Stimulated activated CD4-positive, alpha-beta T cell treated with anti-CD3 and anti-CD28 coated beads, Interleukin-15, amount 100 ng/mL, for 1 hour (primary cell): Measurements from ENCODE around the gene RNF225.
"Not testable (repeated sequence)": the region's sequence is repeated elsewhere in the genome, so short reads cannot be mapped to it uniquely, and the experiment has no call there.

Experiments used
- DNase-seq, 2 donors: peaks; one replicate each; pipeline ENCODE4 v3.0.0-alpha.2; 2020; ENCODE audit warnings: low read depth in 1 of 2, low spot score in 1 of 2

The RNF225 gene

DNA sequence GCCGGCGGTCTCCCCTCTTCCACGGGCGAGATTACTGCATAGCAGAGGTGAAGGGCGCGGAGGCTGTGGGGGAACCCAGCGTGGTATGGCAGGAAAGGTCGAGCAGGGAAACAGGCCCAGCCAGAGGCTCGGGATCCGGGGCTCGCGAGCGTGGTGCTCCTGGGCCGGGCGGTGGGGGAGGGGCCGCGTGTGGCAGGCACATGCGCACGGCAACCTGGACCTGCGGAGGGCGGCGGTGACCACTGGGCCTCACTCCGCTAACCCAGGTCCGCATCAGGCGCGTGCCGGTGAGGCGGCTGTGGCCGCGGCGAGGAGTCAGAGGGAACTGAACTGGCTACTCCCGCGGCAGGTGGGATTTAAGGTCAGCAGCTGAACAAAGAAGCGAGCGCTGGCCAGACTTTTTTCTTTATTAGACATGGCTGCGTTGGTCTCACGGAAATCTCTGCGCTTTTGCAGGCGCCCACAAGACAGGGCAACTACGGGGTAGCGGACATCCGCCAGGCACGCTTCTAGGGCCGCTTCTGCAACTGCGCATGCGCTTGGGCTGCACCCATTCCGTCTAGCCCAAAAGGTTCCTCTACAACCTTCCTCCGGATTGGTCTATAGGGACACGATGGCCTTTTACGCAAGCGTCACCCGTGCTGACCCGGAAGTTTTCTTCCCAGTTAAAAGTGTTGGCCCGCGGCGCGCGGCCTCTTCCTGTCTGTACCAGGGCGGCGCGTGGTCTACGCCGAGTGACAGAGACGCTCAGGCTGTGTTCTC lies 8.7 kb upstream of the RNF225 start, which contains the start of gene RPS5:
RPS5 (plus strand) TSS at position 694 of the 762 bp plus-strand sequence. CDS start 869 bp downstream, outside the sequence.
- peak; percentile 91 to 92 for DNase-seq

DNA sequence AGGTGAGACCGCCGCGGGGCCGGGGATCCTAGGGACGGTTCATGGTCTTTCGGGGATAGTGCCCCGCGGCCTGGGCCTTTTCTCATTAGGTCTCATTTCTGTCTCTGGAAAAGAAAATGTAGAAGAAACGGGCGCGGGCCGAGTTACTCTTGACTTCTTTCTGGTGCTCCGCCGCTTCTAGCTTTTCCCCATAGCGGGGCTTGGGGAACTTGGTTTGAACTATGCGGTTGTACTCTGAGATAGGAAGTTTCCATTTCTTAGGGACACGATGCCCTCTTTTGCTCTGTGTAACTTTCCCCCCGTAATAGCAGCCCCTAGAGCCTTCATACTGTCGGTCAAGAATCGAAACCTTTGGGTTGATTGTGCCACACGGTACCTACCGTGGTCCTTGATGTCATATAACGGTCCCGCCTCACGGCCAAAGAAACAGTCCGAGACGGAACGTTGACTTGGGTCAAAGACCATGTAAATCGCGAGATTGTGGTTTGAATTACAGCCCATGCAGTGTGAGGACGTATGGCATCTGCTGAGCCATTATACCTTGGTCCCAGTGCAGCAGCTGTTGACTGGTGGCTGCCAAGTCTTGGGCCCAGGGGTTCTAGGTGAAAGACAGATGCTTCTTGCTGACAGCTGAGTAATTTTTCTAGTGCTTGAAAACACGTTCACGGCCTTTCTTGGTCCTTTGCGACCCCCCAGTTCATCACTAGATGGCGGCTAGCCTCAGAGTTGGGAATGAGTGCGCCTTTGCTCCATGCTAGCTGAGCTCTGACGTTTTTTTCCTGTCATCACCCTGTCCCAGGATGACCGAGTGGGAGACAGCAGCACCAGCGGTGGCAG lies 7.9 kb upstream of the RNF225 start:
- DNase-seq = no peak

DNA sequence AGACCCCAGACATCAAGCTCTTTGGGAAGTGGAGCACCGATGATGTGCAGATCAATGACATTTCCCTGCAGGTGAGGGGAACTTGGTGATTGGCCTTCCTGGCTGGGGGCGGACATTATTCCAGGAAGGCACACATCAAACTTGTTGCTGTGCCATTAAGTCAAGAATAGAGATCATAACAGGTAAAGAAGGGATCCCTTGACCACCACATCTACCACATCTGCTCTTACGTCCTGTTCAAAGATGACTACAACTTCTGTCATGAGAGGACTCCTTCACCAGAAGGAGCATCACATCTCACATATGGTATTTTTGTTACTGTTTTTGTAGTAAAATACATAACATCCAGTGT lies 7.3 kb upstream of the RNF225 start:
- DNase-seq = no peak

DNA sequence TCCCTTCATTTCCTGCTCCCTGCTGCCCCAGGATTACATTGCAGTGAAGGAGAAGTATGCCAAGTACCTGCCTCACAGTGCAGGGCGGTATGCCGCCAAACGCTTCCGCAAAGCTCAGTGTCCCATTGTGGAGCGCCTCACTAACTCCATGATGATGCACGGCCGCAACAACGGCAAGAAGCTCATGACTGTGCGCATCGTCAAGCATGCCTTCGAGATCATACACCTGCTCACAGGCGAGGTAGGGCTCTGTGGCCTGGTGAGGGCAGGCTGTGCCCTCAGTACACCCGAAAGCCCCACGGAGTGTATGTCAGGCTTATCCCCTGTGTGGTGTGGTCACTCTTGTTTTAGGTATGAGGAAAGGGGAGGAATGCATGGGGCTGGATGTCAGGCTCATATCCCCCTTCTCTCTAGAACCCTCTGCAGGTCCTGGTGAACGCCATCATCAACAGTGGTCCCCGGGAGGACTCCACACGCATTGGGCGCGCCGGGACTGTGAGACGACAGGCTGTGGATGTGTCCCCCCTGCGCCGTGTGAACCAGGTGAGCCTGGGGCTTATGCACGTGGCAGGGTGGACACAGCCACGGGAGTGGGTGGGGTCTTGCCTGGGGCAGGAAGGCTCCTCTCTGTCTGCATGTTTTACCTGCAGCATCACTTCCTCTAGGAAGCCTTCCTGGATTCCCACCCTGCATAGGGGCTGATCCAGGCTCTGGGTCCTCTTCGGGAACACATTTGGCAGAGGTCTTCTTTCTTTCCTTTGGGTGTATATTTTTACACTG lies 2.3 kb upstream of the RNF225 start:
- DNase-seq = no peak

DNA sequence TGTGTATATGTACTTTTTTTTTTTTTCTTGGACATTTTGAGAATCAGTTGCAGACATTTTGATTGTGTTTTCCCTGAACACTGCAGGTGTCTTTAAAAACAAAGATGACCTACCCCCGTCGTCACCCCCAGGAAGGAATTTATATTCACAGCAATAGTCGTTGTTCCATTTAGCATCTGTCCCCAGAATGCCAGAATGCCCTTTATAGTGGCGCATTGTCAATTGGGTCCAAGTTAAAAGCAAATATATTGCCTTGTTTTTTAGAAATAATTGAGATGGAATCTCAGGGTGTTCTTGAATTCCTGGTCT lies 1.8 kb upstream of the RNF225 start:
- DNase-seq = no peak

DNA sequence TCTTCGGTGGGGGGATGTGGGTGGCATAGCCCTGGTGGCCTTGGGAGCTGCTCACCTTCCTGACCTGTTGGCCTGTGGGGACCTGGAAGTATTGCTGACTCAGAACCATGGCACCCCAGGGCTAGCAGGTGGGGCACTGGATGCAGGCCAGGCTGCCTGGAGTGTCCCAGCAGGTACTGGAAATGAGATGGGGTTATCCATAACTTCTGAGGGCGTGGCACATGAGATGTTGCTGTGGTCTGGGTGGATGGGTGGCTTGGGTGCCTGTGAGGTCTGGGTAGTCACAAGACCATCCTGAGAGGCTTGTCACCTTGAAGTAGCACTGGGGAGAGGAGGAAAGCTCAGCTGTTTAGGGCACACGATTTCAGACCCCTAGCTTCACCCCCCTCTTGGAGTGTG lies 636 bp upstream of the RNF225 start:
- DNase-seq = no peak

DNA sequence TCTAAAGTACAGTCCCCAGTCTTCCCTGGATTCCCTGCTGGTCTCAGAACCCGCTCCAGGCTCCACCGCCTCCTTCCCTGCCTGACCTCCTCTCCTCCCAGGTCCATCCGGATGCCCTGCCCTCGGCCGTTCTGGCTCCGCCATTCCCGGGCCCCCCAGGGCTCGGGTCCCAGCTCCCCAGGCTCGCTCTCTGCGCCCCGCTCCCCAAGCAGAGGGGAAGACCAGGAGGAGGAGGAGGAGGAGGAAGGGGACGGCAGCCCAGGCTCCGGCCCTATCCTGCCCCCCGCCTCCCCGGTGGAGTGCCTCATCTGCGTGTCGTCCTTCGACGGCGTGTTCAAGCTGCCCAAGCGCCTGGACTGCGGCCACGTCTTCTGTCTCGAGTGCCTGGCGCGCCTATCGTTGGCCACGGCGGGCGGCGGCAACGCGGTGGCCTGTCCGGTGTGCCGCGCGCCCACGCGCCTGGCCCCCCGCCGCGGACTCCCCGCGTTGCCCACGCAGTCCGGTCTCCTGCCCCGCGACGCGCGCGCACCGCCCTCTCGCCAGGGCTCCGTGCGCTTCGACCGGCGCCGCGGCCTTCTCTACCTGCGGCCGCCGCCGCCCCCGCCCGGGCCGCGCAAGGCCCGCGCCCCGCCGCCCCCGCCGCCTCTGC lies 647 bp downstream of the RNF225 start:
- DNase-seq = peak in 1 of 2 donors; percentile 28

DNA sequence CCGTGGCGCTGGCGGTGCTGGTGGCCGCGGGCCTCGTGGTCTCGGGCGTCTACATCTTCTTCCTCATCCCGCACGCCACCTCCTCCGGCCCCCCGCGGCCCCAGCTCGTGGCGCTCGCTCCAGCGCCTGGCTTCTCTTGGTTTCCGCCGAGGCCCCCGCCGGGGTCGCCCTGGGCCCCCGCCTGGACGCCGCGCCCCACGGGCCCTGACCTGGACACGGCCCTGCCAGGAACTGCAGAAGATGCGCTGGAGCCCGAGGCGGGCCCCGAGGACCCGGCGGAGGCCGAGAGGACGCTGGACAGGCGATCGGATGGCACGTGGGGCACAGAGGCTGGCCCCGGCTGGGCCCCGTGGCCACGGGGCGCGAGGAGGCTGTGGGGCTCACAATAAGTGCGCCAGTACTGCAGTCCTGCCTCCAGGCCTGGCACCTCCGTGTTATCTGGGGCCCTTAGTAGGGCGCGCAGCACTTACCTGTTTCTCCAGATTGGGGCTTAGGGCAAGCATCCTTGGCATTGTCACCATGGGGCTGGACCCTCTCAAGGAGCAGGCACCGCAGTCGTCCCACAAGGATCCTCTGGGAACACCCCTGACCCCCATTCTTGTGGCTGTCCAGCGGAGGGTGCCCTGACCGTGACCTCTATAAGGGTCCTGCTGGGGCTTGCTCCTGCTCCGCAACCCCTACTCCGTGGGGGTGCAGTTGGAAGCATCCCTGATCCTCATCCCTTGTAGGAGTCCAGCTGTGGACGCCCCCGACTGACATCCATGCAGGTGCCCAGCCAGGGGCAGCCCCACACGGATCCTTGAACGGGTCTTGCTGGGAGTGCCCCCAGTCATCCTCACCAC lies 1.5 kb downstream of the RNF225 start:
- DNase-seq = no peak

DNA sequence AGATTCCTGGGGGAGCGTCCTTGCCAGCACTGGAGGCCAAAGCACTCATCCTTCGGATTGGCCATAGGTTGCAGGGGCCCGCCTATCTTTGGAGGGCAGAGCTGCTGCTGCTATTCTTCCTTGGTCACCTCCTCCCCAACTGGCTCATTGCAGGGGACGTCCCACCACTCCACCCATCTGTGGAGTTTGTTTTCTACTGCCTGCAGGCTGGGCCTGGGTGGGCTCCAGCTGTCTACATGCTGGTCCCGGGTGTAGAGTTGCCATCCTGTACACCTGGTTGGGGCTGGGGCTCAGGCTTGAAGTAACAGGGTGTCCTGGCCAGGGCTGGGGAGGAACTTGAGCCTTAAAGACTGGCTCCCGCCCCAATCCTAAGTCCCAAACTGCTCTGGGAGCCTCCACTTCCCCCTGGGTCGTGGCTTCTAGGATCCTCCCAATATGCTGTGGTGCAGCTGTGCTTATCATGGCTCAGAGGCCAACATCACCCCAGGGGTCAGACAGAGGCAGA lies 2.1 kb downstream of the RNF225 start:
- no peak for DNase-seq

DNA sequence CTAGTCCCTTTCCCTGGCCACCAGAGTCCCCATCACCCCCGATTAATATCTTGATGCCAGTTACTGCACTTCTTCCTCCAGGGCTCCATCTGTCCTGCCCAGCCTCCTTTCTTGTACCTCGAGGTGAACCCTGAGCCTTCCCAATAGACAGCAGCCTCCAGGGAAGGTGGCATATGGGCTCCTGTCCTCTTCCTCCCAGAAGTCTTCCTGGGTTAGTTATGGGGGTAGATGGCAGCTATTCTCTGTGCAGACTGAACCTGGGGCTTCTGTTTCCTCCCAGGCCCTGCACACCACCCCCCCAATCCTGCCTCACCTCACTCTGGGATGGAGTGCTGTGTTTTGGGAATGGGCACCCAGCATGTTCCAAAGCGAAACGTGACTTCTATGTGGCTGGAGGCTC lies 2.6 kb downstream of the RNF225 start:
- DNase-seq = no peak

DNA sequence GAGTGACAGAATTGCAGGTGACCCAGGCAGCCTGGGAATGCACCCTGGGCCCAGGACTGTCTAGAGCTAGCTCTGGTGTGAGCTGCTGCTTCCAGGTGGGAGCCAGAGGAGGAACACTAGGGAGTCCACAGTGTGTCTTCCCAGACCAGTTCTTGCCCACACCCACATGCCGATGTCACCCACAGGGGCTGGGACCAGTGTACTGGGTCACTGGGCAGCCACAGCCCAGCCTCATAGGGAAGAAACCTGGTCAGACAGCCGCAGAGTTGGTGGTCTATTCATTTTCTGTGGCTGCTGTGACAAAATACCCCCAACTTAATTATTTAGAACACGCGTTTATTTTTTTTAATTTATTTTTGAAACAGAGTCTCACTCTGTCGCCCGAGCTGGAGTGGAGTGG lies 3.1 kb downstream of the RNF225 start:
- no peak for DNase-seq

DNA sequence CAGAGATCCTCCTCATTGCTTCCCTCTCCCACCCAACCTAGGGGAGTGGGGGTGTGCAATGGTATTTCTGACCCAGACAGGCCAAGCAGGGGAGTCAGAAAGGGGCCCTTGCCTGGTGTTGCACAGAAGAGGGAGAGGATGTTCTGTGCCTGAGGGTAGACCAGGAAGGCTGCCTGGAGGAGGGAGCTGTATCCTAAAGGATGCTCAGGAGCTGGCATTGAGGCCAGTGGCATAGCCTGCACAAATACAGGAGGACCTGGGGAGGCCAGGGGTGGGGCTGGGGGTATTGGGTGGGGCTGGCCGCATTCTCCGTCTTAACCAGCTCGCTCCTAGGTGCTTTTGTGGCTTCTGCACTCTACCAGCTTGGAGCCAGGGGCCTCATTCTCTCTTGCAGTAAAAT lies 4.4 kb downstream of the RNF225 start:
- no peak for DNase-seq

DNA sequence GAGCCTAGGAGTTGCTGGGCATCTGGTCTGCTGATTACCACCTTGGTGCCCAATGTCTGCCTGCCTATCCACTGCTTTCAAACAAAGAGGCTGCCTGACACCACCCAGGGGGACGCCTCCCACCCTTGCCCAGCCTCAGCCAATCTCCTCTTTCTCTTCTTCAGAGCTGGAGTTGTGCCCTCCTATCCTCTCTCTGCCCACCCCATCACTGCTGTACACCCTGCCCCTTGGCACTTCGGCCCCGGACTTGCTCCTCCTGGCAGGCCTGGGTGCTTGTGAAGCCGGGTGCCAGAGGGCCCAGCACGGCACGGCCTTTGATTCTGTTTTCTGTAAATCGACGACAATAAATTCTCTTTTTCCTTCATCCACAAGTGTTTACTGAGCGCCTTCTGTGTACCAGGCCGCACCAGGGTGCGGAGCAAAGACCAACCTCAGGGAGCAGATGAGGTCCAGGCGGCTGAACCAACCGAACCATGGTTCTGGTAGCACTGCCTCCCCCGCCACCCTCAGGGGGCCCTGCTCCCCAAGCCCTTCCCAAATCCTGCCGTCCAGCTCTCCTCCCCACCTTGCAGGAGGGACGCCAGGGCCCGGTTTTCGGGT lies 5.0 kb downstream of the RNF225 start:
- no peak for DNase-seq

DNA sequence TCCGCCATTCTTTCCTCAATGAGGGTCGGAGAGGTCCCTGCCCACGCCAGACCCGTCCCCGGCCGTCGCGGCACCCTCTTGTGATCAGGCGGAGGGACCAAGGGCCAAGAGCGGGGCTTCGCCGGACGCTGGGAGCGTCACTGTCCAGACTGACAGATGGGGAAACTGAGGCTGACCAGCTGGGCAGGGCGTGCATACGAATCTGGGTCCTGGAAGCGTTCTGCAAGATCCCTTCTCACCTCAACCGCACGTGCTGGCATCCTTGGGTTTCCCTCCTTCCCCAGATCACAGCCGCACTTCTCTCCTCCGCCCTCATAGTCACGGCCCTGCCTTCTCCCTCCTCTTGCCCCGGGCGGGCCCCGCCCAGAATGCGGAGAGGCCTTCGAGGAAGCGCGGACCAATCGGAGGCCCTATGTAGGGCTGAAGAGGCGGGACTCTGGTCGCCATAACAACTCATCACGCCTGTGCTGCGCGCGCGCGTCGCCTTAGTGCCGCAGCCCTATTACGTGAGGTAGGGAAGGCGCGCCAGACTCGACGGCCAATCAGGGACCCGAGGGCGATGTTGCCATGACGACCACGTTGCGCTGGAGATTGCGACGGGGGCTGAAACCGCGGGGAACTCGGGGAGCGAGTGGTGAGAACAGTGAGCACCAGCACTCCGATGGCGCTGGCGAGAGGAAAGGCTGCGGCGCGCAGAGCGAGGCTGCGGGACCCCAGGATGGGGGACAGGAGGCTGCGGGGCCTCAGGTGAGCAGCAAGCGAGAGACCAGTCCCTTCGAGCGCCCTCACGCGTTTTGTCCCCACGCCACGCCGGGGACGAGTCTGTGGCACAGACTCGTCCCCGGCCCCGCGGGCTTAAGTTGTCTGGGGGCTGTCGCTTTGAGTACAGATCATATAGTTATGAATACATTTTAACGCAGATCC lies 5.7 kb downstream of the RNF225 start:
- peak; percentile 96 for DNase-seq

DNA sequence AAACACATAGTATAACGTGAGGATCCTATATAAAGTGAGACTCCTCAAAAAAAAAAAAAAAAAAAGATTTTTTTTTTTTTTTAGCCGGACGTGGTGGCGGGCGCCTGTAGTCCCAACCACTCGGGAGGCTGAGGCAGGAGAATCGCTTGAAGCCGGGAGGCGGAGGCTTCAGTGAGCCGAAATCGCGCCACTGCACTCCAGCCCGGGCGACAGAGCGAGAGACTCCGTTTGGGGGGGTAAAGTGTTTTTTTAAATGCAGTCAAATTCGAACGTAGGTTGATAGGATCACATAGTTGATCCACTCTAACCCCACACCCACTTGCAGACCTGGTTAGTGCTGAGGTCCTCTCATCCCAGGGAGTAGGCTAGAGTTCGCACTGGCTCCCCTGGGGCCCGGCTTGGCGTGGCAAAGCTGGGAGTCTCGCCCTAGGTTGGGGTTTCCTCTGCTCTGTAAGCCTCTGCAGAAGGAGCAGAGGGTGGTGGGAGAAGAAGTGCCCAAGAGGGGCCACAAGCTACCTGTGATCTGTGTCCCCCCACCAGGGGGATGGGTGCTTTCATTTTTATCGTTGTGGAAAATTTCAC lies 6.5 kb downstream of the RNF225 start:
- DNase-seq = no peak

DNA sequence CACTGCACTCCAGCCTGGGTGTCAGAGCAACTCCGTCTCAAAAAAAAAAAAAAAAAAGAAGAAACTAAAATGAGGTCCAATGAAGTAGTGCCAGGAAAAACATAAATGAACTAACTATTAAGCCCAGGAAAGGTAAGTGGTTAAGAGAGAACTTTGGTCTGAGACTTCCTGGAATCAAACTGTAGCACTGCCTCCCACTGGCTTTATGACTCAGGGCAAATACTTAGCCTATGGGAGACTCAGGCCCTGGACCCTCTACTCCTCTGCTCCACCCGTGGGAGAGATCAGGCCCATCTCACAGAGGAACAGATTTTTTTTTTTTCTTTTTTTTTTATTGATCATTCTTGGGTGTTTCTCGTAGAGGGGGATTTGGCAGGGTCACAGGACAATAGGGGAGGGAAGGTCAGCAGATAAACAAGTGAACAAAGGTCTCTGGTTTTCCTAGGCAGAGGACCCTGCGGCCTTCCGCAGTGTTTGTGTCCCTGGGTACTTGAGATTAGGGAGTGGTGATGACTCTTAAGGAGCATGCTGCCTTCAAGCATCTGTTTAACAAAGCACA lies 8.5 kb downstream of the RNF225 start:
- not testable (repeated sequence) for DNase-seq

DNA sequence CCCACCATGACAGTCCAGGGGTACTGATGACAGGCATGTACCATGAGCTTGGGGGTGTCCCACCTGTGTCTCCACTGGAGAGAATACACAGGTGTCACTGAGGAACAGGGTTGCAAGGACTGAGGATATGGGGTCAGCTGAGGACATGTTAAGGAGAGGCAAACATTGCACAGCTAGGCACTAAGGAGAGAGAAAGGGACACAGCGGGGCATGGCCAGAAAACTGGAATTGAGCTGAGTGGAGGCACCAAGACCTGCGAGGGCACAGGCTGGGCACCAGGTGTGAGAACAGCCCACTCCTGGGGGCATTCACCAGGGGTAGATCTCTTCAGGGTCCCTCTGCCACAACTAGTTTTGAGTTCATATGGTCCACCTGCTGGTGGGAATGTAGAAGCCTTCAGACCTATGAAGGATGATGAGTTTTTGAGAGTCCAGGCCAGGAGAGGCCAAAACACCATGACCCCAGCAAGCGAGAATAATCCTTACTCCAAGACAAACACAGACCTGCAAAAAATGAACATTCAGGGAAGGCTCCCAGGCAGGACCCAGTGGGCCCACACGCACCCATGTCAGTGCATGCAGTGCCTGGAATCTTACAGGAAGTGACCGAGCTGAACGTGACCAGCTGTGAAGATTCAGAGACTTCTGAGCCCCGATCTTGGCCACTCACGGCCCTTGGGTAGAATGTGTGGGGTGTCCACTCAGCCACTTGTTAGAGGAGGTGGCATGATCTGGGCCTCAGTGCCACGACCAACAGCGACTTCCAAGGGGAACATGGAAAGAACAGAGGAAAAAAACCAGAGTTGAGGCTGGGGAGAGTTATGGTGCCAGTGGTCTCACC lies 11.6 kb downstream of the RNF225 start:
- no peak for DNase-seq
